GM08714 (cell line): ENCODE results near the gene MPPED1.

ENCODE experiments used
- H3K4me3 ChIP-seq: fragments of 200-500 bp; sonication (Bioruptor generic); 2 replicates; pipeline ENCODE4 v1.5.1; 2014; ENCODE audit warnings: mild to moderate bottlenecking, low read length, inconsistent platforms
- ZNF274 ChIP-seq: IDR thresholded peaks from 2 replicates; pipeline ENCODE4 v1.6.1; 2012; ENCODE audit warnings: mild to moderate bottlenecking, low read depth, low read length

Gene MPPED1

DNA sequence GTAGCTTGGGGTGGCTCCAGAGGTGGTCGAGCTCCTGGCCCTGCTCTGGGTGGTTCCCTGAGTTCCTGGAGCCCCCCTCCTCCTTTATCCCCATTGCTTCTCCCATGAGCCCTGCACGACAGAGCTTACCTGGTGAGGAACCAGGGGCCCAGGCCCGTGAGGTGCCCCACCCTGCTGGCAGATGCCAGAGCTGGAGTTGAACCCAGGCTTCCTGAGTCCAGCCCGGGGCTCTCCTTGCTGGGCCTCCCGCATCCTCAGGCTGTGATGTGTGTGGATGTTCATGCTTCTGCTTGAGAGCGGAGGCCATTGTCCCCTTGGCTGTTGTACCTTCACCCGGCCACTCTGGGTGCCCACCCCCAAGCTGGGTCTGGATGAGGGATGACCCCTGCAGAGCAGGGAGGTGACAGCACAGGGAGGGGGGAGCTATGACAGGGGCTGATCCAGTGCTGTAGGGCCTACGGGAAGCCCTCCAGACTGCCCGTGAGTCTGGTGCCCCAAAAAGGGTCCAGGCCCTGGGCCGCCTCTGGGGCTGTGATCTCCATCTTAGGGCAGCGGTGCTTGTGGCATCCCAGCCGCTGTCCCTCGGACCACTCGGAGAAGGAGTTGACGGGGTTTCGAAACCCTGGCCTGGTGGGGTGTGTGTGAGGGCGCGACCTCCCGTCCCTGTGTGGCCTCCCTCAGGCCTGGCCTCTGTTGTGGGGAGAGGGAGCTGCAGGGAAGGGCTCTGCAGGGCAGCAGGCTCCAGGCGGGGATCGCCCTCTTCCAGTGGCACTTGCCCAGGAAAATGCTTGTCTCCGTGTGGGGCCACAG, 14.4 kb downstream of the MPPED1 start:
- TF ChIP-seq ZNF274: no peak
- no peak overlapping the region for H3K4me3 ChIP-seq

GRCh38 chr22:43426816-43427215, 15.0 kb downstream of the MPPED1 start:
- no peak overlapping the region for H3K4me3 ChIP-seq
- TF ChIP-seq ZNF274: no peak

- H3K4me3 ChIP-seq: no peak overlapping the region
- no peak for TF ChIP-seq ZNF274
Measured at GRCh38 chr22:43427296-43428004, 15.6 kb downstream of the MPPED1 start.

GRCh38 chr22:43428005-43428485, 16.2 kb downstream of the MPPED1 start:
- no peak for TF ChIP-seq ZNF274
- H3K4me3 ChIP-seq: no peak overlapping the region

DNA sequence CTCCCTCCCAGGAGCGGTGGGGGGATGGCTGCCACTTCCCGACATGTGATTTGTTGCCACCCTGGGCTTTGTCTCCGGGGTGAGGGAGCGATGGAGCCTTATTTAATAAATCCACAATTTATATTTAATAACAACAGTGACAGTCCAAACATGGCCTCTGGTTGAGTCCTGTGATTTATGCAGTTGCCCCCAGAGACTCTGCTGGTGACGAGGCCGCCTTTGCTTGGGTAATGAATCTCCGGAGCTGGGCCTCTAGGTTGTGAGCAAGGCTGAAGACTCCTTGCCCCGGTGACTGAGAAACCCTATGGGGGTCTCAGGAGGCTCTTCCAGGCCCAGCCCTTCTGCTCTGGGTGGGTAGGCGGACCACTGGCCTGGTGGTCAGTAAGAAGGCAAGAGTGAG, 16.7 kb downstream of the MPPED1 start:
- H3K4me3 ChIP-seq: no peak overlapping the region
- TF ChIP-seq ZNF274: no peak

DNA sequence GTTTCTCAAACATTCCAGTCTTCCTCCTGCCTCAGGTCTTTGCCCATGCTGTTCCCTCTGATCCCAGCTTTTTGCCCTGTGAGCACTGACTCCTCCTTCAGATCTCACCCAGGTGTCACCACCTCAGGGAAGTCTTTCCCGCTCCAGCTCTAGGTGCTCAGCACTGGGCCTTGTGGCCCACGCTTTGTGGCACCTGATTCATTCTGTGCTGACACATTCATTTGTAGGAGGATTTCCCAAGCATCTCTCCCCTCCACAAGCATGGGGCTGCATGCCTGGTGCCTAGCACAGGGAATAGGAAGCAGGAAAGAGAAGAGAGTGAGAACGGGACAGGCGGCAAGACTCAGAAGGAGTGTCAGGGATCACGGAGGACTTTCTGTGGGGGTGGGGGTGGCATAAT, 17.6 kb downstream of the MPPED1 start:
- TF ChIP-seq ZNF274: no peak
- H3K4me3 ChIP-seq: no peak overlapping the region

DNA sequence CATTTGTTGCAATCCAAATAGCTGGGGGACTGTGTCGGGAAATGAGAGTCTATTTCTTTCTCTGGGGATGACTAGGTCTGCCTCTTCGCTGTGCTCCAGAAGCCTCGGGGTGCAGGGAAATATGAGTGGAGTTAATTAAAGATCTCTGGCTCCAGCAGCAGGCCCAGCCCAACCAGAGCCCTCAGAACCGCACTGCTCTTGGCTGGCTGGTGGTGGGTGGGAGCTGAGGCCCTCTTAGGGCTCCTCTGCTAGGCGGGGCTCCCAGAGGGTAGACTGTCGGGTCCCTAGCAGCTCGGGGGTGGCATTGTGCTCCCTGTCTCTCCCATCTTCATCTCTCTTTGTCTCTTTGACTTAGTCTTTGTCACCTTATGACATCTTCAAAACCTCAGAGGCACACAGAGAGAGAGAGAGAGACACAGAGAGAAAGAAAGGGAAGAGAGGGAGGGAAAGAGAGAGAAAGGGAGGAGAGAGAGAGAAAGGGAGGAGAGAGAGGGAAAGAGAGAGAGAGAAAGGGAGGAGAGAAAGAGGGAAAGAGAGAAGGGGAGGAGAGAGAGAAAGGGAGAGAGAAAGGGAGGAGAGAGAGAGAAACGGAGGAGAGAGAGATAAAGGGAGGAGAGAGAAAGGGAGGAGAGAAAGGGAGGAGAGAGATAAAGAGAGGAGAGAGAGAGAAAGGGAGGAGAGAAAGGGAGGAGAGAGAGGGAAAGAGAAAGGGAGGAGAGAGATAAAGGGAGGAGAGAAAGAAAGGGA, 20.2 kb downstream of the MPPED1 start:
- H3K4me3 ChIP-seq: no peak overlapping the region
- no peak for TF ChIP-seq ZNF274

- no peak overlapping the region for H3K4me3 ChIP-seq
- TF ChIP-seq ZNF274: no peak
Measured at GRCh38 chr22:43432883-43433415, 21.1 kb downstream of the MPPED1 start.

DNA sequence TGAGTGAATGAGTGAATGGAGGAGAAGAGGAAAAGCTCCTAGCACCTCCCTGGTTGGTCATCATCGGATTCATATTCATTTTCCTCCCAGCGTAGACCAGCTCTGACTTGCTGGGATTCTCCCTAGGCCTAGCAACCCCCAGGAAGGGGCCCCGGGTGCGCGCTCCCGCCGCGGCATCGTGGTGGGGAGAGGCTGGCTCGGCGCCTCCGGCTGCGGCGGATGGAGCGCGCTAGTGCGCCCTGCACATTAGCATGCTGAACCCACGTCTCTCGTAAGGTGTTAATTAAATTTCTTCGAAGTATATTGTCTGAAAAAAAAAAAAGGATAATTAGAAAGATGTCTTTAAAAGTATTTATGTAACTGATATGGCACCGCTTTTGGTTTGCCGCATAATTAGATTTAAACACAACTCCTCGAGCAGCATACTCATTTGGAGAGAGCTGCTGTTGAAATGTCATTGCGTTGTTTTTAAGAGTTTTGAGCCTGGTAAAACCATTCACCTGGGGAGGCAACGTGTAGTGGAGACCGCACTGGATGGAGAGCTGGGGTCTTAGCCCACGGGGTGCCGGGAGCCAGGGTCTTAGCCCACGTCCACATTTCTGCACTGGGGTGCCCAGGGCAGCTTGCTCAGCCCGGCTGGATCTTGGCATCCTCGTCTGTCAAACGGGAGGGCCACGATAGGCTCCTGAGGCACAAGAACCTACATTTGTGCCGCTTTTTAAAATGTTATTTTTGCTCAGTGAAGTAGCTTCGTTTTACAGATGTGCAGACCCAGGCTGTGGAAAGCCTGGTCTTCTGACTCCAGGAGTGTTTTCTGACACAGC, 21.8 kb downstream of the MPPED1 start:
- no peak for TF ChIP-seq ZNF274
- H3K4me3 ChIP-seq: no peak overlapping the region

DNA sequence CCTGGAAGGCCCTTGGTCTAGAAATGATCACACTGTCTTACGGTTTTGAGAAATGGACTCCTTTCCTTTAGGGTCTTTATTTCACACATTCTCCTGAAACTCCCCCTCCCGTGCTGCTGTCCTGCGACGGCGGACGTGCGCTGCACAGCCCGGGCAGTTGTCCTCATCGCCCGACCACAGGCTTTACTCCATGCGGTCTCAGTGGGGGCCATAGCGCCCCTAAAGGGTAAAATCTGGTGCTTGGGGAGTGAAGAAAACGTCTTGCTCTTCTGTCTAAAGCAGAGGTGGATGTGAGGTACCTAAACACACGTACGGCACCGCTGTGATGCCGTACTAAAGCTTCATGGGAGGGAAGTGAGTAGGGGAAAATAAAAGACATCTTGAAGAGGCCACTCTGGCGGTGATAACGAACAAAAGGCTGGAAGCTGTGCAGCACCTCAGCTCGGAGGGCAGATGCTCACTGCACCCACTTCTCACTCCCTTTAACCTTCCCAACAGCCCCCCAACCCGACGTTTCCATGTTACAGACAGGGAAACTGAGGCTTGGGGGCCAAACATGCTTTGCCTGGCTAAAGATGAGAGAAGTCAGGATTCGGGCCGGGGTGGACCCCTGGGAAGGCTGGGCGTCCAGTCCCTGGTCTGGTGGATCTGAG, 22.6 kb downstream of the MPPED1 start:
- no peak for TF ChIP-seq ZNF274
- H3K4me3 ChIP-seq: no peak overlapping the region

DNA sequence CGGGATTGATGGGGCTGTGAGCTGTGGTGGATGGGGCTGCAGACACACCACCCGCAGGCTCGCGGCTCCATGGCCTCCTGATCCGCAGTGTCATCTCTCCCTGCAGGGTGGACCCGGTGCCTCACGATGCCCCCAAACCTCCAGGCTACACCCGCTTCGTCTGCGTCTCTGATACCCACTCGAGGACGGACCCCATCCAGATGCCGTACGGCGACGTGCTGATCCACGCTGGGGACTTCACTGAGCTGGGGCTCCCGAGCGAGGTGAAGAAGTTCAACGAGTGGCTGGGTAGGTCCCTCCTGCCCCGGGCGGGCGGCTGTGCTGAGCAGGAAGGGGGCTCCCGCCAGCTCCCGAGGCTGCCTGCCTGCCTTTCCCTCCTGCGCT, 23.1 kb downstream of the MPPED1 start:
- no peak overlapping the region for H3K4me3 ChIP-seq
- TF ChIP-seq ZNF274: no peak

GRCh38 chr22:43435851-43436811, 24.3 kb downstream of the MPPED1 start:
- no peak overlapping the region for H3K4me3 ChIP-seq
- TF ChIP-seq ZNF274: no peak
